Measurements from ENCODE around the gene SH3BGRL. TPM values are rescaled to one million over a fixed set of nuclear protein-coding genes. Genes with fewer than 3 reads are reported as not detected.
"Not testable (repeated sequence)": the region's sequence is repeated elsewhere in the genome, so short reads cannot be mapped to it uniquely, and the experiment has no call there.

Gene SH3BGRL
- total RNA-seq, 1 experiment from 2014 or later: 32.1 TPM

DNA sequence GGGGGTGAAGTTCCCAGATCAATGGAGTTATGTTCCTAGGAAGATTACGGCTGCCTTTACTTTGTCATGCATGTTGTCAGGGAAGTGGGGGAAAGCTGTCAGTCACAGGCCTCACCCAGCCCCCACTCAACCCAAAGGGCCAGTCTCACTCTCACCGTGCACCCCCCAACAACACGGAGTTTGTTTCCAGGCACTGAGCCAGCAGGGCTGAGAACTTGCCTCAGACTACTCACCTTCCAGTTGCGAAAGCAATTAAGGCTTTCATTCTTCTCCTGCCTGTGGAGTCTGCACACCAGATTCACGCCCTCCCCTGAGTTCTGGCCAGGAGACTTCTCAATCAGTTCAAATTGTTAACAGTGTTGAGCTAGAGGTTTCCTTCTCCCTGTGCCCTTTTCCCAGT is 114.3 kb downstream of the SH3BGRL start:
- no peaks in the 10 kb centered on the region for H3K36me3 Mint-ChIP-seq (ENCODE audit: insufficient read depth, unreplicated experiment)
- no peaks in the 10 kb centered on the region for H3K4me1 Mint-ChIP-seq (ENCODE audit: low read depth, unreplicated experiment)
- H3K27me3 Mint-ChIP-seq (ENCODE audit: insufficient read depth, unreplicated experiment): no peaks in the 10 kb centered on the region
- intact Hi-C loops (cut with micrococcal nuclease; ENCODE audit: unreplicated experiment): no loop called here
- no peaks in the 10 kb centered on the region for H3K4me1 ChIP-seq
- H3K36me3 ChIP-seq (ENCODE audit: control insufficient read depth, insufficient read depth, low read length): no peaks in the 10 kb centered on the region
- POLR2A ChIA-PET: no interaction called here
- no TSS peak for BruUV-seq (replicated peaks)
- no peaks in the 10 kb centered on the region for H3K9me3 ChIP-seq
- H3K4me3 Mint-ChIP-seq (ENCODE audit: unreplicated experiment): no peak overlapping the region
- TF ChIP-seq, protein P1, sequence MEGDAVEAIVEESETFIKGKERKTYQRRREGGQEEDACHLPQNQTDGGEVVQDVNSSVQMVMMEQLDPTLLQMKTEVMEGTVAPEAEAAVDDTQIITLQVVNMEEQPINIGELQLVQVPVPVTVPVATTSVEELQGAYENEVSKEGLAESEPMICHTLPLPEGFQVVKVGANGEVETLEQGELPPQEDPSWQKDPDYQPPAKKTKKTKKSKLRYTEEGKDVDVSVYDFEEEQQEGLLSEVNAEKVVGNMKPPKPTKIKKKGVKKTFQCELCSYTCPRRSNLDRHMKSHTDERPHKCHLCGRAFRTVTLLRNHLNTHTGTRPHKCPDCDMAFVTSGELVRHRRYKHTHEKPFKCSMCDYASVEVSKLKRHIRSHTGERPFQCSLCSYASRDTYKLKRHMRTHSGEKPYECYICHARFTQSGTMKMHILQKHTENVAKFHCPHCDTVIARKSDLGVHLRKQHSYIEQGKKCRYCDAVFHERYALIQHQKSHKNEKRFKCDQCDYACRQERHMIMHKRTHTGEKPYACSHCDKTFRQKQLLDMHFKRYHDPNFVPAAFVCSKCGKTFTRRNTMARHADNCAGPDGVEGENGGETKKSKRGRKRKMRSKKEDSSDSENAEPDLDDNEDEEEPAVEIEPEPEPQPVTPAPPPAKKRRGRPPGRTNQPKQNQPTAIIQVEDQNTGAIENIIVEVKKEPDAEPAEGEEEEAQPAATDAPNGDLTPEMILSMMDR (IDR thresholded peaks at IDR 0.05; ENCODE audit: insufficient read depth in 1 of 2, low read depth in 1 of 2, low read length in 1 of 2, severe bottlenecking in 1 of 2, unreplicated experiment in 1 of 2): no peak
- H3K4me3 ChIP-seq (ENCODE audit: low read depth, low read length): no peak overlapping the region
- H3K27ac Mint-ChIP-seq (ENCODE audit: unreplicated experiment): no peak overlapping the region
- H3K27me3 ChIP-seq (replicated peaks; ENCODE audit: control insufficient read depth, insufficient read depth, low read length): no peaks in the 10 kb centered on the region
- DNase-seq: no peak
- no peaks in the 10 kb centered on the region for H3K9me3 Mint-ChIP-seq (ENCODE audit: unreplicated experiment)
- CTCF ChIA-PET: no interaction called here

DNA sequence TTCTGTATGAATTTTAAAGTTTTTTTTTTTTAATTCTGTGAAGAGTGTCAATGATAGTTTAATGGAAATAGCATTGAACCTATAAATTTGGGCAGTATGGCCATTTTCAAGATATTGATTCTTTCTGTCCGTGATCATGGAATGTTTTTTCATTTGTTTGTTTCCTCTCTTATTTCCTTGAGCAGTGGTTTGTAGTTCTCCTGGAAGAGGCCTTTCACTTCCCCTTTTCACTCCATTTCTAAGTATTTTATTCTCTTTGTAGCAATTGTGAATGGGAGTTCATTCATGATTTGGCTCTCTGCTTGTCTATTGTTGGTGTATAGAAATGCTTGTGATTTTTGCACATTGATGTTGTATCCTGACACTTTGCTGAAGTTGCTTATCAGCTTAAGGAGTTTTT is 129.8 kb downstream of the SH3BGRL start:
- H3K4me3 Mint-ChIP-seq (ENCODE audit: unreplicated experiment): not testable (repeated sequence)

DNA sequence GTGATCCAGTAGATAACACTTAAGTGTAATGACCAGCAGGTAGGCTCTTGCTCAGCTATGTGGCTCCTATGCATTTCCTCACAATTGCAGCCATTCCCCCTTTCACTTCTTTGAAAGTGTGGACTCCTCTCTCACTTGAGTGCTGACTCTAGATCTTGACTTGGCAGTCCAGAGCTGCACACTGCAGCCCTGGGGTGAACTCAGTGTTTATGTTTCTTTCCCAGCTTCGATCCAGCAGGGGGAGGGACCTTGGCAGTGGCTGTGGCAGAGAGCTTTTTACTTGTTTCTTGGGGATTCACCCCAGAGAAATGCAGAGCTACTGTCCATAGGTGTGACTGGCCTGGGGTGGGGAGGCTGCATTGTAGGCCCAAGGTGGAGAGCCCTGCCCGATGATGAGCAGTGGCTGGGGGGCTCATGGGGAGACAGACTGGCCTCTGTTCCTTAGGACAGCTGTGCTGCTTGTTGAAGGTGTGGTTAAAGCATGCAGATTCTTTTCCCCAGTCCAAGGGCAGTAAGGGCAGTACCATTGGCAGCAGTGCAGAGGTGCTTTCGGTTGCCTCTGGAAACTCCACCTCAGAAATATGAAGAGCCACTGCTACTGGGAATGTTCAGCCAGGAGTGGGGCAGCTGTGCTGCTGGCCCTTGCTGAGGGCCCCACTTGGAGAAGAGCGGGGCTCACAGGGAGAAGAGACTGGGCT is 134.7 kb downstream of the SH3BGRL start:
- no peak overlapping the region for H3K4me3 Mint-ChIP-seq (ENCODE audit: unreplicated experiment)
- H3K4me3 ChIP-seq (ENCODE audit: low read depth, low read length): no peak overlapping the region
- ChIA-PET POLR2A (no interaction called here), CTCF (no interaction called here)
- H3K36me3 Mint-ChIP-seq (ENCODE audit: insufficient read depth, unreplicated experiment): no peaks in the 10 kb centered on the region
- H3K27me3 ChIP-seq (replicated peaks; ENCODE audit: control insufficient read depth, insufficient read depth, low read length): no peaks in the 10 kb centered on the region
- intact Hi-C loops (cut with micrococcal nuclease; ENCODE audit: unreplicated experiment): no loop called here
- TF ChIP-seq, protein P1 (IDR thresholded peaks at IDR 0.05; ENCODE audit: insufficient read depth in 1 of 2, low read depth in 1 of 2, low read length in 1 of 2, severe bottlenecking in 1 of 2, unreplicated experiment in 1 of 2): no peak
- H3K4me1 Mint-ChIP-seq (ENCODE audit: low read depth, unreplicated experiment): no peaks in the 10 kb centered on the region
- no peak overlapping the region for H3K27ac Mint-ChIP-seq (ENCODE audit: unreplicated experiment)
- no TSS peak for BruUV-seq (replicated peaks)
- no peaks in the 10 kb centered on the region for H3K27me3 Mint-ChIP-seq (ENCODE audit: insufficient read depth, unreplicated experiment)
- H3K4me1 ChIP-seq: no peaks in the 10 kb centered on the region
- no peaks in the 10 kb centered on the region for H3K36me3 ChIP-seq (ENCODE audit: control insufficient read depth, insufficient read depth, low read length)
- no peak for DNase-seq
- H3K9me3 Mint-ChIP-seq (ENCODE audit: unreplicated experiment): no peaks in the 10 kb centered on the region
- no peaks in the 10 kb centered on the region for H3K9me3 ChIP-seq

More for the DNA sequence above, 129.8 kb downstream of the SH3BGRL start:
- H3K4me1 ChIP-seq; H3K27me3 Mint-ChIP-seq (ENCODE audit: insufficient read depth, unreplicated experiment); BruUV-seq (replicated peaks); H3K36me3 ChIP-seq (ENCODE audit: control insufficient read depth, insufficient read depth, low read length); DNase-seq; POLR2A ChIA-PET; H3K36me3 Mint-ChIP-seq (ENCODE audit: insufficient read depth, unreplicated experiment); H3K9me3 ChIP-seq; CTCF ChIA-PET; H3K27ac Mint-ChIP-seq (ENCODE audit: unreplicated experiment); H3K4me1 Mint-ChIP-seq (ENCODE audit: low read depth, unreplicated experiment); H3K9me3 Mint-ChIP-seq (ENCODE audit: unreplicated experiment); intact Hi-C loops (cut with micrococcal nuclease; ENCODE audit: unreplicated experiment); H3K27me3 ChIP-seq (replicated peaks; ENCODE audit: control insufficient read depth, insufficient read depth, low read length); H3K4me3 ChIP-seq (ENCODE audit: low read depth, low read length): not testable (repeated sequence)

GRCh38 chrX:81337805-81338204 is 135.9 kb downstream of the SH3BGRL start:
- POLR2A ChIA-PET: no interaction called here
- H3K27ac Mint-ChIP-seq (ENCODE audit: unreplicated experiment): no peak overlapping the region
- no peaks in the 10 kb centered on the region for H3K36me3 Mint-ChIP-seq (ENCODE audit: insufficient read depth, unreplicated experiment)

More at GRCh38 chrX:81337805-81338204, 135.9 kb downstream of the SH3BGRL start:
- TF ChIP-seq, protein P1 (IDR thresholded peaks at IDR 0.05; ENCODE audit: insufficient read depth in 1 of 2, low read depth in 1 of 2, low read length in 1 of 2, severe bottlenecking in 1 of 2, unreplicated experiment in 1 of 2): no peak
- Mint-ChIP-seq H3K4me1 (ENCODE audit: low read depth, unreplicated experiment) (no peaks in the 10 kb centered on the region), H3K27me3 (ENCODE audit: insufficient read depth, unreplicated experiment) (no peaks in the 10 kb centered on the region), H3K4me3 (ENCODE audit: unreplicated experiment) (no peak overlapping the region), H3K9me3 (ENCODE audit: unreplicated experiment) (no peaks in the 10 kb centered on the region)
- Histone ChIP-seq H3K9me3 (no peaks in the 10 kb centered on the region), H3K4me1 (no peaks in the 10 kb centered on the region), H3K36me3 (ENCODE audit: control insufficient read depth, insufficient read depth, low read length) (no peaks in the 10 kb centered on the region), H3K4me3 (ENCODE audit: low read depth, low read length) (no peak overlapping the region), H3K27me3 (replicated peaks; ENCODE audit: control insufficient read depth, insufficient read depth, low read length) (no peaks in the 10 kb centered on the region)
- CTCF ChIA-PET: no interaction called here
- BruUV-seq (replicated peaks): no TSS peak
- no peak for DNase-seq
- intact Hi-C loops (cut with micrococcal nuclease; ENCODE audit: unreplicated experiment): no loop called here

All from Caco-2 (cell line).